IMR-90 (cell line): ENCODE results near the gene SV2C. TPM values are rescaled to one million over a fixed set of nuclear protein-coding genes. Genes with fewer than 3 reads are reported as not detected.

Source experiments
- ATAC-seq: fragments of 200-7000 bp; cut with Tn5 transposase; 2 replicates; pipeline ENCODE4 v1.9.1; 2020; ENCODE audit warnings: low read depth, mild to moderate bottlenecking, moderate library complexity
- BruUV-seq: library from RNA; stranded (reverse); fragments of 400-500 nt; replicated peaks from 2 replicates; lab custom pipeline; 2021; lab: Mats Ljungman, UMichigan
- CTCF ChIA-PET: fragments of 300-600 bp; formaldehyde crosslinking; extraction: SDS; loops from one replicate; lab custom pipeline; 2021; ENCODE audit warnings: antibody characterized with exemption; lab: Yijun Ruan, JAX
- POLR2A ChIA-PET: fragments of 300-600 bp; sonication (Branson Sonifier 250); formaldehyde crosslinking; loops from one replicate; lab custom pipeline; 2022; ENCODE audit warnings: antibody characterized with exemption; ENCODE audit not compliant: unreplicated experiment; lab: Charles Lee
- DNase-seq: peaks from one replicate; pipeline ENCODE4 v3.0.0; 2013
- H2AFZ ChIP-seq: replicated peaks from 2 replicates; pipeline ENCODE3; 2013; ENCODE audit warnings: low read length, mild to moderate bottlenecking; ENCODE audit not compliant: poor library complexity
- H2AK5ac ChIP-seq: 2 replicates; pipeline ENCODE4 v1.6.1; 2013; ENCODE audit warnings: low read depth, low read length, inconsistent platforms
- H2AK9ac ChIP-seq: replicated peaks from 2 replicates; pipeline ENCODE3; 2013; ENCODE audit warnings: mild to moderate bottlenecking, low read depth, low read length, moderate library complexity; ENCODE audit not compliant: poor library complexity
- H2BK120ac ChIP-seq: 2 replicates; pipeline ENCODE4 v1.6.1; 2013; ENCODE audit warnings: low read depth, low read length, inconsistent platforms
- H2BK15ac ChIP-seq: 3 replicates; pipeline ENCODE4 v1.6.1; 2013; ENCODE audit warnings: low read depth, low read length, inconsistent platforms
- H2BK20ac ChIP-seq: 2 replicates; pipeline ENCODE4 v1.6.1; 2013; ENCODE audit warnings: low read depth, mild to moderate bottlenecking, inconsistent platforms, low read length, moderate library complexity
- H2BK5ac ChIP-seq: 2 replicates; pipeline ENCODE4 v1.6.1; 2013; ENCODE audit warnings: mild to moderate bottlenecking, low read depth, low read length, inconsistent platforms; ENCODE audit not compliant: poor library complexity, severe bottlenecking
- H3K14ac ChIP-seq: replicated peaks from 2 replicates; pipeline ENCODE4 v1.6.1; 2013; ENCODE audit warnings: low read depth, low read length, inconsistent platforms
- H3K18ac ChIP-seq: 2 replicates; pipeline ENCODE4 v1.6.1; 2013; ENCODE audit warnings: low read depth, low read length, control low read depth
- H3K23ac ChIP-seq: 2 replicates; pipeline ENCODE4 v1.6.1; 2013; ENCODE audit warnings: low read depth, low read length, inconsistent platforms
- H3K27ac ChIP-seq: 2 replicates; pipeline ENCODE4 v1.5.1; 2013; ENCODE audit warnings: mild to moderate bottlenecking, control low read depth, low read length; ENCODE audit not compliant: insufficient read depth
- H3K27me3 ChIP-seq: 2 replicates; pipeline ENCODE4 v1.6.1; 2013; ENCODE audit warnings: low read length; ENCODE audit not compliant: control insufficient read depth, insufficient read depth
- H3K36me3 ChIP-seq: 2 replicates; pipeline ENCODE4 v1.6.1; 2013; ENCODE audit warnings: low read length, mixed read lengths; ENCODE audit not compliant: control insufficient read depth, insufficient read depth
- H3K4ac ChIP-seq: 2 replicates; pipeline ENCODE4 v1.6.1; 2013; ENCODE audit warnings: low read depth, low read length, inconsistent platforms
- H3K4me1 ChIP-seq: 2 replicates; pipeline ENCODE4 v1.6.1; 2013; ENCODE audit warnings: low read length, mixed read lengths; ENCODE audit not compliant: control insufficient read depth, insufficient read depth
- H3K4me2 ChIP-seq: 2 replicates; pipeline ENCODE4 v1.6.1; 2013; ENCODE audit warnings: low read depth, mild to moderate bottlenecking, control low read depth, low read length, moderate library complexity
- H3K4me3 ChIP-seq: 2 replicates; pipeline ENCODE4 v1.5.1; 2013; ENCODE audit warnings: low read depth, mild to moderate bottlenecking, control low read depth, low read length, moderate library complexity; ENCODE audit not compliant: insufficient read depth
- H3K56ac ChIP-seq: 2 replicates; pipeline ENCODE4 v1.6.1; 2013; ENCODE audit warnings: low read length, inconsistent platforms; ENCODE audit not compliant: insufficient read depth; ENCODE audit errors: extremely low read depth
- H3K79me1 ChIP-seq, 2 experiments: 2 replicates each; pipeline ENCODE4 v1.6.1; 2013; ENCODE audit warnings: low read length in 2 of 2, inconsistent platforms in 1 of 2, low read depth in 1 of 2
- H3K9ac ChIP-seq: 2 replicates; pipeline ENCODE4 v1.6.1; 2013; ENCODE audit warnings: low read depth, low read length, control low read depth
- H3K9me1 ChIP-seq: 2 replicates; pipeline ENCODE4 v1.6.1; 2013; ENCODE audit warnings: low read length, inconsistent platforms; ENCODE audit not compliant: insufficient read depth
- H3K9me3 ChIP-seq: 2 replicates; pipeline ENCODE4 v1.6.1; 2013; ENCODE audit warnings: low read length; ENCODE audit not compliant: control insufficient read depth, insufficient read depth
- H4K20me1 ChIP-seq: 2 replicates; pipeline ENCODE4 v1.6.1; 2013; ENCODE audit warnings: low read length, inconsistent platforms; ENCODE audit not compliant: insufficient read depth
- H4K5ac ChIP-seq: 2 replicates; pipeline ENCODE4 v1.6.1; 2013; ENCODE audit warnings: mild to moderate bottlenecking, low read depth, low read length, control low read depth
- H4K8ac ChIP-seq, 2 experiments: 2 replicates each; pipeline ENCODE4 v1.6.1; 2013; ENCODE audit warnings: low read depth in 2 of 2, low read length in 2 of 2, control low read depth in 1 of 2, inconsistent platforms in 1 of 2
- H4K91ac ChIP-seq: 2 replicates; pipeline ENCODE4 v1.6.1; 2013; ENCODE audit warnings: low read depth, low read length, inconsistent platforms; ENCODE audit not compliant: insufficient read depth
- CHD1 ChIP-seq: IDR thresholded peaks from 2 replicates; pipeline ENCODE4 v1.6.1; 2012; ENCODE audit warnings: low read depth, low read length, improper control_type of control experiment
- MAFK ChIP-seq: IDR thresholded peaks from 2 replicates; pipeline ENCODE4 v1.6.1; 2012; ENCODE audit warnings: low read depth, low read length, improper control_type of control experiment
- MXI1 ChIP-seq: IDR thresholded peaks from 2 replicates; pipeline ENCODE4 v1.6.1; 2012; ENCODE audit warnings: low read depth, mild to moderate bottlenecking, low read length, moderate library complexity, borderline replicate concordance
- NFE2L2 ChIP-seq: fragments of 150-350 bp; IDR thresholded peaks from 2 replicates; pipeline ENCODE4 v1.6.1; 2016; ENCODE audit warnings: low read depth, mild to moderate bottlenecking, low read length
- RAD21 ChIP-seq: IDR thresholded peaks from 2 replicates; pipeline ENCODE4 v1.6.1; 2012; ENCODE audit warnings: low read length, improper control_type of control experiment
- WGBS, 2 experiments: methylation state at CpG; one replicate each; pipeline versions ENCODE4 v1.1.5 to v1.1.7; 2013; ENCODE audit warnings: missing lambda C conversion rate in 2 of 2; ENCODE audit not compliant: insufficient read length in 1 of 2; ENCODE audit errors: extremely low coverage in 2 of 2; 5-methylcytosine and 5-hydroxymethylcytosine counted together
- dilution Hi-C: fragments of 300-500 bp; cut with HindIII; formaldehyde crosslinking; loops from one replicate; pipeline ENCODE4 v1.14.3; 2018; ENCODE audit warnings: low sequenced_read_pairs; ENCODE audit not compliant: unreplicated experiment
- in situ Hi-C: fragments of 300-500 bp; cut with MboI; formaldehyde crosslinking; loops from 3 replicates; pipeline ENCODE4 v1.14.3; 2019; ENCODE audit warnings: low sequenced_read_pairs, inconsistent platforms, mixed read lengths
- intact Hi-C: fragments of 100-400 bp; cut with micrococcal nuclease; formaldehyde crosslinking; loops from 2 replicates; pipeline ENCODE4 v1.10.0; 2022
- polyA plus RNA-seq, 3 experiments: library from polyadenylated mRNA; depleted of rRNA; stranded (reverse); fragments of >200 nt; gene quantifications; 2 replicates each; pipeline ENCODE4 v1.2.3, GENCODE V29; 2012; ENCODE audit warnings: low replicate concordance in 1 of 3
- total RNA-seq: library from RNA; depleted of rRNA; stranded (reverse); fragments of >200 nt; gene quantifications from 2 replicates; pipeline ENCODE4 v1.2.3, GENCODE V29; 2012
- TF ChIP-seq, protein P1 (sequence below): conservative IDR thresholded peaks from 2 replicates; pipeline ENCODE4 v1.5.1; 2012; ENCODE audit warnings: mild to moderate bottlenecking, low read depth, low read length, improper control_type of control experiment
- TF ChIP-seq, protein P2 (sequence below): fragments of 150-350 bp; IDR thresholded peaks from 2 replicates; pipeline ENCODE4 v1.6.1; 2017; ENCODE audit warnings: mild to moderate bottlenecking, antibody characterized with exemption, low read length, low read depth
- TF ChIP-seq, protein P3 (sequence below): fragments of 150-350 bp; IDR thresholded peaks from 2 replicates; pipeline ENCODE4 v1.6.1; 2016; ENCODE audit warnings: low read depth, mild to moderate bottlenecking, low read length, moderate library complexity, borderline replicate concordance

Gene SV2C
- total and polyA plus RNA-seq, 2 of the 4 experiments (the other 2 are of a cell fraction): not detected

DNA sequence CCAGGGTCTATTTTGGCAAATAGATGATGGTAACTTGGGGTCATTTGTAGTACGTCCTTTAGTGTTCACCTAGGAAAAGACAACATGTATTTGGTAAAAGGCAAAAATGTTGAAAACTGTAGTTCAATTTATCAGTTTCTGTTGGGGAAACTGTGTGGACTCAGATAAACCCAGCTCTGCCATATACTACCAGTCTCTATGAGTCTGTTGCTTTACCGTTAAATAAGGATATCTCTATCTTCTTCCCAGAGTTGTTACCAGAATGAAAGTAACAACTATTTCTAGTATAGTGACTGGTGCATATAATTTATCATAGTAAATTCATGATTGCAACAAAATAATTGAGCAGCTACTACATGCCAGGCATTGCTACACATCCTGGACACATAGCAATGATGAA lies 316.1 kb downstream of the SV2C start:
- ATAC-seq: no peak
- peaks cover 33% of the 10 kb centered on the region for H3K27me3 ChIP-seq

More for the DNA sequence above, 316.1 kb downstream of the SV2C start:
- no peaks in the 10 kb centered on the region for H4K20me1 ChIP-seq
- no peak overlapping the region for H3K14ac ChIP-seq
- H3K4me2 ChIP-seq: no peak overlapping the region
- no peak overlapping the region for H3K27ac ChIP-seq
- H3K9me1 ChIP-seq: no peaks in the 10 kb centered on the region
- no peak overlapping the region for H2BK15ac ChIP-seq
- in situ Hi-C loops: no loop called here
- no peaks in the 10 kb centered on the region for H3K79me1 ChIP-seq
- no peak overlapping the region for H3K18ac ChIP-seq
- no peak overlapping the region for H4K91ac ChIP-seq
- no peak overlapping the region for H2BK20ac ChIP-seq
- no peak overlapping the region for H2BK5ac ChIP-seq
- H3K56ac ChIP-seq: no peak overlapping the region
- H3K4me3 ChIP-seq: no peak overlapping the region
- DNase-seq: no peak
- no peak overlapping the region for H3K23ac ChIP-seq
- WGBS, 2 experiments: no CpG with 5 or more reads among the region's 2 CpGs
- no peak overlapping the region for H2AFZ ChIP-seq
- ChIA-PET POLR2A (no interaction called here), CTCF (interaction anchor here (0.8 kb wide), 1 partner anchor 23 kb away, joined by 4 read pairs; no protein-coding TSS in a partner anchor)
- intact Hi-C loops: no loop called here
- no peak overlapping the region for H2AK9ac ChIP-seq
- H4K8ac ChIP-seq: no peak overlapping the region
- H3K4me1 ChIP-seq: no peaks in the 10 kb centered on the region
- H3K9me3 ChIP-seq: no peaks in the 10 kb centered on the region
- H2BK120ac ChIP-seq: no peak overlapping the region
- dilution Hi-C loops: no loop called here
- no peak overlapping the region for H3K4ac ChIP-seq
- no peak overlapping the region for H4K5ac ChIP-seq
- H2AK5ac ChIP-seq: no peak overlapping the region
- TF ChIP-seq, protein P1, sequence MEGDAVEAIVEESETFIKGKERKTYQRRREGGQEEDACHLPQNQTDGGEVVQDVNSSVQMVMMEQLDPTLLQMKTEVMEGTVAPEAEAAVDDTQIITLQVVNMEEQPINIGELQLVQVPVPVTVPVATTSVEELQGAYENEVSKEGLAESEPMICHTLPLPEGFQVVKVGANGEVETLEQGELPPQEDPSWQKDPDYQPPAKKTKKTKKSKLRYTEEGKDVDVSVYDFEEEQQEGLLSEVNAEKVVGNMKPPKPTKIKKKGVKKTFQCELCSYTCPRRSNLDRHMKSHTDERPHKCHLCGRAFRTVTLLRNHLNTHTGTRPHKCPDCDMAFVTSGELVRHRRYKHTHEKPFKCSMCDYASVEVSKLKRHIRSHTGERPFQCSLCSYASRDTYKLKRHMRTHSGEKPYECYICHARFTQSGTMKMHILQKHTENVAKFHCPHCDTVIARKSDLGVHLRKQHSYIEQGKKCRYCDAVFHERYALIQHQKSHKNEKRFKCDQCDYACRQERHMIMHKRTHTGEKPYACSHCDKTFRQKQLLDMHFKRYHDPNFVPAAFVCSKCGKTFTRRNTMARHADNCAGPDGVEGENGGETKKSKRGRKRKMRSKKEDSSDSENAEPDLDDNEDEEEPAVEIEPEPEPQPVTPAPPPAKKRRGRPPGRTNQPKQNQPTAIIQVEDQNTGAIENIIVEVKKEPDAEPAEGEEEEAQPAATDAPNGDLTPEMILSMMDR: no peak
- TF ChIP-seq MAFK (no peak), RAD21 (no peak), NFE2L2 (no peak), MXI1 (no peak), CHD1 (no peak)
- TF ChIP-seq, protein P2, sequence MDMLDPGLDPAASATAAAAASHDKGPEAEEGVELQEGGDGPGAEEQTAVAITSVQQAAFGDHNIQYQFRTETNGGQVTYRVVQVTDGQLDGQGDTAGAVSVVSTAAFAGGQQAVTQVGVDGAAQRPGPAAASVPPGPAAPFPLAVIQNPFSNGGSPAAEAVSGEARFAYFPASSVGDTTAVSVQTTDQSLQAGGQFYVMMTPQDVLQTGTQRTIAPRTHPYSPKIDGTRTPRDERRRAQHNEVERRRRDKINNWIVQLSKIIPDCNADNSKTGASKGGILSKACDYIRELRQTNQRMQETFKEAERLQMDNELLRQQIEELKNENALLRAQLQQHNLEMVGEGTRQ: no peak
- TF ChIP-seq, protein P3, sequence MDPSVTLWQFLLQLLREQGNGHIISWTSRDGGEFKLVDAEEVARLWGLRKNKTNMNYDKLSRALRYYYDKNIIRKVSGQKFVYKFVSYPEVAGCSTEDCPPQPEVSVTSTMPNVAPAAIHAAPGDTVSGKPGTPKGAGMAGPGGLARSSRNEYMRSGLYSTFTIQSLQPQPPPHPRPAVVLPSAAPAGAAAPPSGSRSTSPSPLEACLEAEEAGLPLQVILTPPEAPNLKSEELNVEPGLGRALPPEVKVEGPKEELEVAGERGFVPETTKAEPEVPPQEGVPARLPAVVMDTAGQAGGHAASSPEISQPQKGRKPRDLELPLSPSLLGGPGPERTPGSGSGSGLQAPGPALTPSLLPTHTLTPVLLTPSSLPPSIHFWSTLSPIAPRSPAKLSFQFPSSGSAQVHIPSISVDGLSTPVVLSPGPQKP: no peak
- no TSS peak for BruUV-seq
- no peaks in the 10 kb centered on the region for H3K36me3 ChIP-seq
- H3K9ac ChIP-seq: no peak overlapping the region
